NCI-H1694 (cell line): Measurements from ENCODE around the gene WWOX.

Experiments
- DNase-seq: peaks from one replicate; lab custom pipeline; 2025; lab: John Stamatoyannopoulos, UW

Gene WWOX

DNA sequence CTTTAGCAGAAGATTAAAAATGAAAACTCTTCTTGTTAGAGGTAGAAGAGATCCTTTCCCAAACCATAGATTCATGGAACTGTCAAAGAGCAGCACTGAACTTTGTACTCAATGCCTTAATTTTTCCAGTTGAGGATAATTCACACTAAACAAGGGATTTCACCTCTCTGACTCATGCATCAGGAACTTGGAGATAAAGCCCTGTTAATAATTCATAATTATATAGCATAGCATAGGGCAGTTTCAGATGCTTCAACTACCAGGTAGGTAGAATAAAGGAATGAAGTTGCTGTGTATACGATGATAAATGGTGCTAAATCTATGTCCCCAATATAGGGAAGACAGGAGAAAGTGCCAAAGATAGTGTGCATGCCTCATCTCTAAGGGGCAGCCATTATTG lies 1050.7 kb downstream of the WWOX start:
- DNase-seq = no peak

DNA sequence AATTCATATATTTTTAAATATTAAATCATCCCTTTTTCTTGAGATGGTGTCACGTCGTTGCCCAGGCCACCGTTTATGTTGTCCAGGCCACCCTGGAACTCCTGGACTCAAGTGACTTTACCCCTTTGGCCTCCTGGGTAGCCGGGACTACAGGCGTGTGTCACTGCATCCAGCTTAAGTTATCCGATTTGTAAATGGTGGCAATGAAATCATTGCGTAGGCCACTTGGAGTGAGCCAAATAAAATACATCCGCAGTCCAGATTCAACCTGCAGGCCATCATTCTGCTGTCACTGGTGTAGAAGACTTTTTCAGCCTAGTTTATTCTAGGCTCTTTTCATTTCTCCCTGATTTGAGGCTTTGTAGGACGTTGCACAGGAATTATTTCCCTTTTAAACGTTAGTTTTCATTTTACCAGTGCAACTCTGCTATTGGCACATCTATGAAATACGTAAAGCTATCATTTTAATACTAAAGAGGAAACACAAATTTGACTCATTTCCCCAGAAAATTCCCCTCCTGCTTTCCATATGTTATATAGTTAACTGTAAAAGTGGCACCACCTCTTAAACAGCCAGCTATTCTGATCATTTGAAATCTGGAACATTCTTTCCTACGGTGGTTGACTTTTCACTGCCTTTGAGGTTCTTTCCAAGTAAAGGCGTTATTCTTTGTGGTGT lies 1051.3 kb downstream of the WWOX start:
- no peak for DNase-seq

DNA sequence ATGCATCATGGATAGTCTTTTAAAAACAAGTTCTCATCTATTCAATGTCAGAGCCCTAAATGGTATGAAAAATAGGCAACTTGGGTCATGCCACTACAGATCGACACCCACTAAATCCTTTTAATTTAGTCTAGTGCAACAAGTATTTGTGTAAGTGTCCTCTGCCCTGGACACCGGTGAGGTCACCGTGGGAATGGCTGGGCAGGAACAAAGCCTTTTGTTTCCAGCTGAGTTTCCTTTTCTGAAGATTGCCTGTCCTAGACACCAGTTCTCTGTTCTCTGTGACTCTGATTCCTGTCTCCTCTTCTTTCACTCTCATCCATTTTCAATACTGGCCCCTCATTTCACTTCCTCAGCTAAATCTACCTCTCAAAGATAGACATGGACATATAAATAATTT lies 1054.6 kb downstream of the WWOX start:
- DNase-seq = no peak

DNA sequence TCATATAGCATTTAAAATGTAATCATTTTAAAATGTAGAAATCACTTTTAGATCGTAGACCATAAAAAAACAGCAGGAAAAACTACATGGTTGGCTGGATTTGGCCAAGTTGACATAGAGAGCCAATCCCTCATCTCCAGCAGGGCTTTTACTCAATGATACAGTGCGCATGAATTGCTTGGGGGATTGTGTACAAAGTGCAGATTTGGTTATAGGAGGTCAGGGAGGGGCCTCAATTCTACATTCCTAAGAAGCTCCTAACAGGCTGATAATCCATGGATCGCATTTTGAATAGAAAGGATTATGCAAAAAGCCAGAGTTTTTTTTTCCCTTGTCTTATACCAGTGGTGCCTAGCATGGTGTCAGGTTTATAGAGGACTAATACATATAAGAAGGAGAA lies 1056.0 kb downstream of the WWOX start:
- no peak for DNase-seq

DNA sequence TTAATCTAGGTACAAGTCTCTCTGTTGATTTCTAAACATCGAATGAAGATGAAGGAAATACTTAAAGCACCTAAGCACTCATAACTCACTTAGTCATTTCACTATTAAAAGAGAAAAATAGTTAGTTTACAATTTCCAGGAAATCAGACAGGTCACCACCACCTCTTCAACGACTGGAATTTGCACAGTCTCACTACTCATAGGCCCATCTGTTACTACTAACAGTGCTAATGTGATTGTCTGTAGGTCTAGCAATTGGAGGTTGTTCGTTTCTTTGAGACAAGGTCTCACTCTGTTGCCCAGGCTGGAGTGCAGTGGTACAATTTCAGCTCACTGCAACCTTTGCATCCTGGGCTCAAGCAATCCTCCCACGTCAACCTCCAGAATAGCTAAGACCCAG lies 1056.5 kb downstream of the WWOX start:
- no peak for DNase-seq

DNA sequence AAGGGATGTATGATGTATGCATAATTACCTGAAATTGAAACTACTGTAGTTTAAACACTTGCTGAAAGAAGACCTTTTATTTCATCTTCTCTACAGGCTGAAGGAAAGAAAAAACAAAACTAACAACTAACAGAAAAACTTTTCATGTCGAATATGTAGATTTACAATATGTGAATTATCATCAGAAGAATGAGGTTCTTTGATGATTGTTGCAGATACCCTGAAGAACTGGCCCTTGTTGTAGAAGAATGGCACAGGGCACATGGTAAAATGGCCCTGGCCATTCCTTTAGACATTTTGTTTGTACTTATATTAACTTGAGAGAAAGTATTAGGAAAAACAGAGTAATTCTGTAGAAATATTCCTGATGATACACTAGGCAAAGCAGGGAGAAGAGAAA lies 1057.3 kb downstream of the WWOX start:
- no peak for DNase-seq

DNA sequence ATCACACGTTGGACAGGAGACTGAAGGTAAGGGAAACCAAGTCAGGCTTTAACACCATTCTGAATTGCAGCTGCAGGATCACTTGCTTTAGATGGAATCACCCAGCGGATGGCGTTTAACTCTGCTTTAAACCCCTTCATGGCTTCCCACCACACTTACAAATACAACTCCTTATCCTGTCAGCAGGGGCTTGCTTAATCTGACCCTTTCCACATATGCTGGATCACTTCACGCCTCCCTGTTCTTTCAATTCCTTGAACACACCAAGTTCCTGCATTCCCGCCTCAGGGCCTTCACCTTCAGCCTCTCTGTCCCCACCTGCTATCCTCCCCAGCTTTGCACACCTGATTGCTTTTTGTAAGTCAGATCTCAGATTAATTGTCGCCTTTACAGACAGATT lies 1058.9 kb downstream of the WWOX start:
- DNase-seq = no peak

DNA sequence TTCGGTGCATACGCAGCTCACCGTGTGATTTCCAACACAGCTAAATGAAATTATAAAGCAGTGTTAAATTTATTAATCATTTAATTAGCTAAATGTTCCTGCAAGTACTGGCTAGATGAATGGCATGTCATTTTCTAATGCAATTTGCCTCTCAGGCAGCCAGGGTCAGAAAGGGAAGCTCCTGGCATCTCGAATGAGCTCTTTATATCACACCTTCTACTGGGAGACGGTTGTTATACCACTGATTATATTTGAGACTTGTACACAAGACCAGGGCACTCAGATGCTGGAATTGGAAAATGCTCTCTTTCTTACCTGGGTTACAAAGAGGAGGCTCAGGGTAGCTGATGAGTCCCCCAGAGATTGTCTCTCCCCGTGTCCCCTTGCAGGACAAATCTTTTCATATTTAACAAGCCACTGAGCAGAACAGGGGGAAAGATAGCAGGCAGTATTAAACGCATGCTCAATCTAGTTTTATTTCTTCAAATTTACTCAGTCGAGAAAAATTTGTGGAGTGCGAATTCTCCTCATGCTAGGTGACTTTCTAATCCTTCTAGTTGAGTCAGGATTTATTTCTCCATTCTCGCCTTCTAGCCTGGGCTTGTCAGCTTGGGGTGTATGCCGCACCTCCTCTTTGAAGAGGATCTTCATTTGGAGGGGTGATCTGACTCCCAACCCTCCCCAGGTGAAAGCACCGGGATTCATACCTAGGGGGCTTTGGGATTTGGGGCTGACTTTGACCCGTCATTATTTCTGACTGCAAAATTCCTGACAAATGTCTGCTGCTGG lies 1060.0 kb downstream of the WWOX start:
- DNase-seq = no peak

DNA sequence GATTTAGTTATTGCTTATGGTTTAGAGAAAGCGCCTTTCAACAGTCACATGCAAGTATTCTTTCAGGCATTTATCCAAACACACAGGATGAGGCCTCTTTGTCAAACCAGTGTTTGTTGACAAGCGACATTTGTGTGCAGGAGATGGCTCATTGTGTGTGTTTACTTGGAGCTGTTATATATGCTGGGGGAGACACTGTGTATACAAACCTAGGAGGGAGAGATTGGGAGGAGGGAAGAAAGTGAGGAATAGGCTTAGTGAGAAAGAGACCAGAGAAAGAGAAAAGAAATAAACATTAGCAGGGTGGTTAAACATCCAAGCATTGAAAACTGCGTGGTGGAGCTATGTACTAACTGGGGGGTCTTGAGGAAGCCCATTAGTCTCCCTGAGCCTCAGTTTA lies 1063.5 kb downstream of the WWOX start:
- no peak for DNase-seq

DNA sequence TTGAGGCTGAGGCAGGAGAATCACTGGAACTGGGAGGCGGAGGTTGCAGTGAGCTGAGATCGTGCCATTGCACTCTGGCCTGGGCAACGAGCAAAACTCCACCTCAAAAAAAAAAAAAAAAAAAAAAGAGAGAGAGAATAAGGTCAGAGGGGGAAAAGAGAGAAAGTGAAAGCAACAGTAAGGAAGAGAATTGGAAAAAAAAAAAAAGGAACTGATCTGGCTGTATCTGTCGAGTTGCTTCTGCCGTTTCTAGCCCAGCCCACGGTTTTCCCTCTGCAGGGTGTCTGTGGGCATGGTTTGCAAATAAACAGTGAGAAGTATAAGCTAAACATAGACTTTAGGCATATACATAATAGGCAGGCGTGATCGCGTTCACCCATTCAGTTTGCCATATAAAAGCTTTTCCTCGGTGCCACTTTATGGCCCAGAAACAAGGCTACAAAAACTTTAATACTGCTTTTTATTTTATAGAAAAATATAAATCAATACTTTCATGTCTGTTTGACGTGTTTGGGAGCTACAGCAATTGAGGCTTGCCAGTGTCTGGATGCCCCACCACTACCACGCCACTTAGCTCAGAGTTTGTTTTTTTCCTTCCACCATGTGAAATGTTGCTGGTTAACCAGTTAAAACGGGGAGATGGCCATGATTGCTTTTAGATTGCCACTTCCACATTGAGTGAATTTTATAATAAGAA lies 1064.4 kb downstream of the WWOX start:
- no peak for DNase-seq

DNA sequence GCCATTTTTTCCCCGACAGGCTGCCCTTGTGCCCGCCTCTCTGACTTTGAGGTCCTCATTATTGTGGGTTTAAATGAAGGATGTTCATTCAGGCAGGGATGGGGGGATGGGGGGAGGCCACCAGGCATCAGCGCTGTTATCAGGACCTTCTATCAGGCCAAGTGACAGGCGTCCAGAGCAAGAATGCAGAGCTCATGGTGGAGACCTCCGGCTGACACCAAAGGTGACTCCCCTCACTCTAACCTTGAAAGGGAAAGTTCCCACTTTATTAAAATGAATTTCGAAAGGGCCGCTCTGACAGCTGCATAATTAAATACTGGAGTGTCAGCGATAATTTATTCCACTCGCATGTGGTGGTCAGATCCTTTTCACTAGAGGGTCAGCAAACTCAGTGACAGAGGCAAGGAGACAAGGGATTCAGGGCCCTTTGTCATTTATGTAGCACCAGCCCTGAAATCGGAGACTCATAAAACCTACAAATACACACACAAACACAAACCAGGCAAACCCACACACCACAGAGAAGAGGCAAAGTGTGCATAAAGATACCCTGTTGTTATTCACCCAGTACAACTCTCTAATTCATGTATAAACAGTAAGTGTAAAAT lies 1065.0 kb downstream of the WWOX start:
- no peak for DNase-seq

DNA sequence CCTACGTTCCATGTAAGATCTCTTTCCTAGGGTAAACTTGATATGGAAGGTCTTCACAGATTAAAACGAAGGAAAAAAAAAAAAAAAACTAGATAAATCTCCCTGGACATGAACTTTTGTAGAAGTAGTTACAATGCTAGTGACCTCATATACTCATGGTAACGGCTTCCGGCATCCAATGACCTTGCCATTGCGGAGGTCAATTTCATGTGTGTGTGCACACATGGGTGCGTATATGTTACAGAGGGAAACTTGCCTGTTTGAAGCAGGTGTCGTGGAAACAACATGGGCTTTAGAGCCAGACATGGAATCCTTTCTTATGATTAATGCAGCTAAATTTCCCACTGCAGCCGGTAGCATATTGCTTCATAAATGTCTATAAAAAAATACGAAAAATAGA lies 1065.6 kb downstream of the WWOX start:
- DNase-seq = no peak

DNA sequence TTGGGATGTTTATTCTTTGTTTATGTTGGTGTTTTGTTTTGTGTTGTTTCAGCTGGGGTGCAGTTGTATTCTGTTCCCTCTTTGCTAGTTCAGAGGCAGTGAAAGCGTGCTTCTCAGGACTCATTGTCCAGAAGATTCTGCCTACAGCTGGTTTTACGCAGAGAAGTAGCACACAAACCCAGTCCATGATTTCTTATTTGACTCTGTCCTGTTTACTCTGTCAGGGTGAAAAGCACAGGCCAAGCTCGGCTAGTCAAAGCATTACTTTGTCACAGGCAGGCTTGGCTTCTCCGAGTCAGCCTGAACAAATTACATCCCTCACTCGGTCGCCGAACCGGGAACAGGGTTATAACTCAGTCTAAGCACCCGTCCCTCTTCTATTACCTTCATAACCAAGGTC lies 1066.1 kb downstream of the WWOX start:
- DNase-seq = no peak

DNA sequence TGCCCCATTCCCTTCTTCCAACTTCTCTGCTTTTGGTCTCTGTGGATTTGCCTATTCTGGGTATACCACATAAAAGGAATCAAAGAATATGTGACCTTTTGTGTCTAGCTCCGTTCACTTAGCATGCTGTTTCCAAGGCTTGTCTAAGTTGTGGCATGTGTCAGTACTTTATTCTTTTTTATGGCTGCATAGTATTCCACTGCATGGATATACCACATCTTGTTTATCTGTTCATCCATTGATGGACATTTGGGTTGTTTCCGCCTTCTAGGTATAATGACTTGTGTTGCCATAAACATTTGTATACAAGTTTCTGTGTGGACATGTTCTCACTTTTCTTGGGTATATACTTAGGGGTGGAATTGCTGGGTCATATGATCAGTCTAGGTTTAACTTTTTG lies 1068.4 kb downstream of the WWOX start:
- no peak for DNase-seq

DNA sequence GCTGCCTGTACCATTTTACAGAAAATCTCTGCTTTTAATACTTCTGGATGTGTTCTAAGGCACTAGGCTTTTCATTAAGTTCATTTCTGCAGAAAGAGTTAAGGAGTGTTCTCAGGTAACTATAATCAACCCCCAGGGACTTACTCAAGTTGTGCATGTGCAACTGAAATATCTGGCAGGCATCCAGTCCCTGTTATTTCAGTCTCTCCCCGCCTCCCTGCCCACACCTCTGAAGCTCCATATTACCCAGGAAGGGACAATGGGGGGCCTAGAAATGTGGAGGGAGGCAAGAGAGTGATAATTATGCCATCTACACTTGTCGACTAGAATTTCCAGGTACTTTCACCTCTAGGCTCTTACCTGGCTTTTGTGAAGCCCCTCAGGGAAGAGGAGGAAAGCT lies 1068.9 kb downstream of the WWOX start:
- DNase-seq = no peak

DNA sequence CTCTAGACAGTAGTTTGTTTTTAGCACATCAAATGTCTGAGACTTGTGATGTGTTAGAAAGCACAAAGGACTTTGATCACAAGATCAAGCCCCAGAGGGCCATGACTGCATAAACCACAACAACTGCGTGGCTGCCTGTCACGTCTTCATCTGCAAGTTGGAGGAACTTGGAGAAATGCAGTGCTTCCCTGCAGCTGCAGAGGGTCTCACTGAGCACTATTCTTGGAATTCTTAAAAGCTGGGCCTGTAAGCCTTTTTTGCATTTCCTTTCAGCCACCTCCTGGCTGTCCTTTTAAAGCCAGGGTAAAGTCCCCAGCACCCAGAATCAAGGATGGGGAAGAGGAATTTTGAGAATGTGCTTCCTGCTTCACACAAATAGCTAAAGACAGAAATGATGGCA lies 1069.8 kb downstream of the WWOX start:
- DNase-seq = no peak

DNA sequence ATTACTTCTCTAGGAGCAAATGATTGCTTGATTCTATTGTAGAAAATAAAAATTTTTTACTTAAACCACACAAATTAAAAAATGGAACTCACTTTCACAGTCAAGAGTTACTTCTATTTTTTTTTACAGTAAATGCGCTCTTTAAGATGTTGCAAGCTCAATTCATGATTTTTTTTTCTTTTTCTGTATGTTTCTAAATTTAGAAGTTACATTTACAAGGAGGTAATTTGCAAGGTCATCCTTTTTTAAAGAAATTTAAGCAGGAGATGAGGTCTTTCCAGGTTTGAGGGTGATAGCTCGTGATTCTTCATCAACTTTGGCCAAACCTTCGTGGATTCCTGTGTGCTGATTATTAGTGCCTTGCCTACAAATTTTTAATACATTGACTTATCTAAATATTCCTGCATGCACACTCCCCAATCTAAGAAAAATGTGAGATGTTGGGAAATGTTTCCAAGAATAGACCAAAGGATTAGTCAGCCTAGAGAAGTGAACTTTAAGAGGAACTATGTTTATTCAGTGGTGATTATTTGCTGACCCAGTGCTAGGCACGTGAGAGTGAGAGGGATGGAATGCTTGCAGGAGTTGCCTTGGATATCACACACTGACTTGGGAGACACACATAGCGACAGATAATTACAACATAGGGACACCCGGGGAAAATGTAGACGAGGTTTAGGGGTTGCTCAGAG lies 1071.2 kb downstream of the WWOX start:
- DNase-seq = no peak

DNA sequence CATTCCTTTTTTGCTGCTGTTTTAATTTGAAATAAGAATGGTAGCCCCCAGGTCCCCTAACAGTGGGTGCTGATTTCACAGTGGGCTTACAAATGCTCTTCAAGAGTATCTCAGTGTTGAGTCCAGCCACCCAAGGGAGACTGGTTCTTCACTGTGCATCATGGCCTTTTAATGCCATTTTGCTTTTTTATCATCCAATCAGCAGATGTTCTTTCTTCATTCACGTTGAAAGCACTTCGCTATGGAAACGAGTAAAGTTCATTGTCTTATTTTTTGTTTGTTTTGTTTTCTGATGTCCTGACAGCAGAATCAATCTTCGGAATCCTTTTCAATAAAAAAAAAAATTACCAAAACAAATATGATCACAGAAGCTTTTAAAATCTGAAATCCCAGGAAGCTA lies 1072.0 kb downstream of the WWOX start:
- DNase-seq = no peak

DNA sequence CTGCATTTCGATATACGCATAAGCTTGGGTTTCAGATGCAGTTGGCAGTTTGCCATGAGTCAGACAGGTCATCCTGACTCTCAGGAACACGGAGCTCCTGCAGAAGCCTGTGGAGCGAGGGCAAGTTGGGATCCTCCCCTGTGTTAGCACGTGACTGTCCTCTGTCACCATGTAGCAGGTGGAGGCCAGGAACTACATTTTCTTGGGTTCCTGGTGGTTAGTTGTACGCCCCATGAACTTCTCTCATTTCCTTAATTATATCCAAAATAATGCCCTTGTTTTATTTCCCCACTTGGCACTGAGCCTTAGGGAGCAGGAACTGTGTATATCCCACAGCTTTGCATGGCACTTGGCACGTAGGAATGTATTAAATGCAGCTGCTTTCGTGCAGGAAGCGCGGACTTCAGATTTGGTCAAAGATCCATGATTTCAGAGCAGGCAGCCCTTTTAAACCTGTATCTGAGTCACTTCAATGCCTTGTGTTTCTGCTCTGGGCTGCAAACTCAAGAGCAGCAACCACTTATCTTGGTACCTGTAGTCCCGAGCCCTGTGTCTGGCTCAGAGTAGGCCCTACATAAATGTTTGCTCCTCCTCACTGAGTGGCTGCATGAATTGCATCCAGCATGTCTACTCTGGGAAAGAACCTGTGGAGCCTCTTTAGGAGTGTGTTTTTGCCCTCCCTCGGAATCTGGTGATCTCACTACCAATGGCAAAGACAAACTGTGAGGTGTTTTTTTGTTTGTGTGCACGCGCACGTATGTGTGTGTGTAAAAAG lies 1072.7 kb downstream of the WWOX start:
- no peak for DNase-seq

DNA sequence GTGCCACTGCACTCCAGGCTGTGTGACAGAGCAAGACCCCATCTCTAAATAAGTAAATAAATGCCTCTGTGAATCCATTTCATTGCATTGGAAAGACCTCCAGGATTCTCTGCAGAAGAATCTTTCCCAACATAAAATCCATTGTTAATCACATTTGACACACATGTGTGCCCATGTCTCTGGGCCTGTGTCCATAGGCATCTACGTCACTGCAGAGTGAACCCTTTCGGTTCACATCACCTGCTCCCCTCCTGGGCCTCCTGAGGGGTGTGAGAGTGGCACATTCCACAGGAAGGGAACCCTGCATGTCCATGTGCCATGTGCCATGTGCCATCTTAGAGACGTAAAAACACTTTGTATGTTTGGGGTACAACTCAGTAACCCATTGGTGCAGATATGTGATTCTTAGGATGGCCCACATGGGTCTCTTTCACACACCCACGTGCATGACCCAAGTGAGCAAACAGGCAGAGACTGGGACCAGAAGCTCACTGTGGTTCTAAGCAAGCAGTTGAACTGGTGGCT lies 1073.6 kb downstream of the WWOX start:
- no peak for DNase-seq

DNA sequence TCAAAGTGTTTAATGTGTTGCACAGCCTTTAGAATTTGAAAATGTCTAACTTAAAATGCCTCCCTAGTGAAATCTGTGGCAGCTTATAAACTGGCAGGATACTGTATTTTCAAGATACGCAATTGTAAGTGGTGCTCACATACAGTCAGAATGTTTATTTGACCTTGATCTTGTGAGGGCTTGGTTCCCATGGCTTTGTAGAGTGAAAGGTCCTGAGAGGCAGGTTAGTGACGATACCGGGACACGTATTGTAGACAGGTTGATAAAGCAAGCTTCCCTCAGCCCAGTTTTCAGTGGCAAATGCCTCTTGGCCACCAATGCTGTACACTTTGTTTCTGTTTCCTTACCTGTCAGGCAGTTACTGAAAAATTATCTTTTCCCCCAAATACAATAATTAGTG lies 1074.5 kb downstream of the WWOX start:
- DNase-seq = no peak
